Spleen (tissue), 7 donors: ENCODE results near the gene SPECC1.

ENCODE experiments used
- POLR2A ChIP-seq, 3 donors: fragments of 450-650 bp; IDR thresholded peaks; one replicate each; pipeline ENCODE4 v1.5.1; 2017; ENCODE audit warnings: antibody characterized with exemption in 3 of 3, mild to moderate bottlenecking in 1 of 3
- POLR2AphosphoS5 ChIP-seq, 3 donors: sonication (generic); formaldehyde crosslinking; IDR thresholded peaks; one replicate each; pipeline ENCODE4 v1.5.1; 2017; ENCODE audit warnings: antibody characterized with exemption in 3 of 3
- TF ChIP-seq, protein P1 (sequence below), 11 experiments: fragments of 200-600 bp in 7 of 11; fragments of 450-650 bp in 4 of 11; sonication (generic) in 4 of 11; IDR thresholded peaks in 8 of 11; conservative IDR thresholded peaks in 3 of 11; 1 replicate in 7 of 11; 2 replicates in 4 of 11; pipeline versions ENCODE4 v1.4.0 to v1.8.0; 2016 to 2021; ENCODE audit warnings: antibody characterized with exemption in 11 of 11, inconsistent platforms in 4 of 11, mild to moderate bottlenecking in 1 of 11
- donor health status: DM: no; HTN: no; CAD: no; lungs with moderate emphysema.
- donor health status: DM: no; HTN: no; CAD: no.
- donor health status: DM: no; HTN: no; CAD: no.

DNA sequence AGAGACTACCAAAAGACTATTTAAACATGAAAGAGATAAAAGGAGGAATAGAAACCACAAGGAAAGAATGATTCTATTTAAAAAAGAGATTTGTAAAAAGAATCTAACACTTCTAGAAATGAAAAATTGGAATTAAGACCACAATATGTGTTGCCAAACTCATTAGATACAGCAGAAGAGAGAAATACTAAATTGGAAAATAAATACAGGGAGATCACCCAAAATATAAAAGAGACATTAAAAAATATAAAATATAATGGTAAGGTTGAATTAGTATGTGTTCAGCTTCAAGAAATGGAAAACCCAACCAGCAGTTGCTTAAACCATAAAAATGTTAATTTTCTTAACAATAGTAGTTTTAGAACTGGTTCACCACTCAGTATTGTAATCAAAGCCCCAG, 297.8 kb downstream of the SPECC1 start:
- TF ChIP-seq, protein P1, sequence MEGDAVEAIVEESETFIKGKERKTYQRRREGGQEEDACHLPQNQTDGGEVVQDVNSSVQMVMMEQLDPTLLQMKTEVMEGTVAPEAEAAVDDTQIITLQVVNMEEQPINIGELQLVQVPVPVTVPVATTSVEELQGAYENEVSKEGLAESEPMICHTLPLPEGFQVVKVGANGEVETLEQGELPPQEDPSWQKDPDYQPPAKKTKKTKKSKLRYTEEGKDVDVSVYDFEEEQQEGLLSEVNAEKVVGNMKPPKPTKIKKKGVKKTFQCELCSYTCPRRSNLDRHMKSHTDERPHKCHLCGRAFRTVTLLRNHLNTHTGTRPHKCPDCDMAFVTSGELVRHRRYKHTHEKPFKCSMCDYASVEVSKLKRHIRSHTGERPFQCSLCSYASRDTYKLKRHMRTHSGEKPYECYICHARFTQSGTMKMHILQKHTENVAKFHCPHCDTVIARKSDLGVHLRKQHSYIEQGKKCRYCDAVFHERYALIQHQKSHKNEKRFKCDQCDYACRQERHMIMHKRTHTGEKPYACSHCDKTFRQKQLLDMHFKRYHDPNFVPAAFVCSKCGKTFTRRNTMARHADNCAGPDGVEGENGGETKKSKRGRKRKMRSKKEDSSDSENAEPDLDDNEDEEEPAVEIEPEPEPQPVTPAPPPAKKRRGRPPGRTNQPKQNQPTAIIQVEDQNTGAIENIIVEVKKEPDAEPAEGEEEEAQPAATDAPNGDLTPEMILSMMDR (IDR thresholded peaks at IDR 0.05 in 8 of 11, conservative IDR thresholded peaks at IDR 0.05 in 3 of 11): no peak
- no peak for TF ChIP-seq POLR2A (IDR thresholded peaks at IDR 0.05)
- no peak for TF ChIP-seq POLR2AphosphoS5 (IDR thresholded peaks at IDR 0.05)
